A549 (cell line): ENCODE results near the gene ADK. TPM values are rescaled to one million over a fixed set of nuclear protein-coding genes. Genes with fewer than 3 reads are reported as not detected.

Experiments used
- ATAC-seq, 2 experiments: fragments of 200-7000 bp in 1 of 2; fragments of >200 bp in 1 of 2; cut with Nextera tagmentation in 1 of 2; cut with Tn5 transposase in 1 of 2; 3 replicates each; pipeline versions ENCODE4 v1.8.0 to v1.9.1; 2018 to 2020; ENCODE audit warnings: mild to moderate bottlenecking in 1 of 2, moderate library complexity in 1 of 2
- CTCF ChIA-PET: fragments of 300-600 bp; sonication (Branson Sonifier 250); formaldehyde crosslinking; extraction: SDS; loops from one replicate; lab custom pipeline; 2021; ENCODE audit warnings: antibody characterized with exemption, inconsistent platforms; lab: Yijun Ruan, JAX
- POLR2A ChIA-PET: fragments of 350-600 bp; formaldehyde crosslinking; extraction: SDS; loops from one replicate; lab custom pipeline; 2021; ENCODE audit warnings: antibody characterized with exemption, inconsistent platforms; lab: Yijun Ruan, JAX
- DNase-seq, 2 experiments: peaks; one replicate each; pipeline versions ENCODE4 v3.0.0 to v3.0.0-alpha.2; 2011 to 2016; ENCODE audit warnings: low read depth in 1 of 2, low spot score in 1 of 2
- FAIRE-seq: peaks from 2 replicates; lab custom pipeline; 2011; peaks lifted over from hg19 to GRCh38; lab: Jason Lieb, UNC
- H3K27ac ChIP-seq, 2 experiments: fragments of >200 bp; sonication (Bioruptor Twin); formaldehyde crosslinking; 3 replicates each; pipeline ENCODE4 v1.5.1; 2016 to 2017
- H3K4me1 ChIP-seq: fragments of >200 bp; sonication (Bioruptor Twin); formaldehyde crosslinking; 3 replicates; pipeline ENCODE4 v1.6.1; 2016
- H3K4me2 ChIP-seq: fragments of >200 bp; sonication (Bioruptor Twin); formaldehyde crosslinking; 3 replicates; pipeline ENCODE4 v1.6.1; 2016
- H3K4me3 ChIP-seq: fragments of >200 bp; sonication (Bioruptor Twin); formaldehyde crosslinking; 3 replicates; pipeline ENCODE4 v1.5.1; 2016
- H3K9me3 ChIP-seq: fragments of >200 bp; sonication (Bioruptor Twin); formaldehyde crosslinking; 3 replicates; pipeline ENCODE4 v1.6.1; 2016
- BHLHE40 ChIP-seq: IDR thresholded peaks from 2 replicates; pipeline ENCODE4 v1.6.1; 2012; ENCODE audit warnings: low read depth, low read length, inconsistent platforms
- CHD2 ChIP-seq: fragments of 150-350 bp; IDR thresholded peaks from 2 replicates; pipeline ENCODE4 v1.6.1; 2014; ENCODE audit warnings: low read length; ENCODE audit not compliant: partially characterized antibody
- CHD4 ChIP-seq: fragments of 200-600 bp; sonication (generic); IDR thresholded peaks from 2 replicates; pipeline ENCODE4 v1.6.1; 2016; ENCODE audit warnings: antibody characterized with exemption, mild to moderate bottlenecking, borderline replicate concordance
- EP300 ChIP-seq, 2 experiments: fragments of >200 bp; sonication (Bioruptor Twin); formaldehyde crosslinking; IDR thresholded peaks; 2 replicates in 1 of 2; 3 replicates in 1 of 2; pipeline ENCODE4 v1.6.1; 2016 to 2017
- FOSB ChIP-seq: fragments of 250-450 bp; sonication (Bioruptor Pico); IDR thresholded peaks from 2 replicates; pipeline ENCODE4 v1.5.0; 2020; ENCODE audit warnings: mild to moderate bottlenecking, moderate library complexity
- HOXA7 ChIP-seq: fragments of 250-450 bp; sonication (Bioruptor Pico); IDR thresholded peaks from 2 replicates; pipeline ENCODE4 v1.5.0; 2020; ENCODE audit warnings: mild to moderate bottlenecking, moderate library complexity
- HOXB13 ChIP-seq: fragments of 250-450 bp; sonication (Bioruptor Pico); IDR thresholded peaks from 2 replicates; pipeline ENCODE4 v1.5.0; 2020; ENCODE audit warnings: low read depth, mild to moderate bottlenecking, moderate library complexity
- HOXB5 ChIP-seq: fragments of 250-450 bp; sonication (Bioruptor Pico); IDR thresholded peaks from 2 replicates; pipeline ENCODE4 v1.5.0; 2020; ENCODE audit warnings: mild to moderate bottlenecking, moderate library complexity
- MAFK ChIP-seq: fragments of 450-650 bp; IDR thresholded peaks from 2 replicates; pipeline ENCODE4 v1.6.1; 2014; ENCODE audit not compliant: partially characterized antibody
- MYC ChIP-seq: IDR thresholded peaks from 2 replicates; pipeline ENCODE4 v1.6.1; 2012; ENCODE audit warnings: mild to moderate bottlenecking, inconsistent platforms, low read length, improper control_type of control experiment, borderline replicate concordance
- NPAS2 ChIP-seq: fragments of 250-450 bp; sonication (Bioruptor Pico); IDR thresholded peaks from 2 replicates; pipeline ENCODE4 v1.8.0; 2022; ENCODE audit warnings: mild to moderate bottlenecking, moderate library complexity, borderline replicate concordance
- NR3C1 ChIP-seq: fragments of >200 bp; sonication (Bioruptor Twin); formaldehyde crosslinking; IDR thresholded peaks from 3 replicates; pipeline ENCODE4 v1.6.1; 2017
- PHF8 ChIP-seq: fragments of 200-600 bp; sonication (generic); IDR thresholded peaks from 2 replicates; pipeline ENCODE4 v1.6.1; 2016; ENCODE audit warnings: low read depth, mild to moderate bottlenecking, antibody characterized with exemption, moderate library complexity, borderline replicate concordance
- POLR2A ChIP-seq: IDR thresholded peaks from 2 replicates; pipeline ENCODE4 v1.6.1; 2012; ENCODE audit warnings: mild to moderate bottlenecking, low read length
- REST ChIP-seq: fragments of 200-600 bp; sonication (generic); IDR thresholded peaks from 2 replicates; pipeline ENCODE4 v1.6.1; 2016; ENCODE audit warnings: antibody characterized with exemption, mild to moderate bottlenecking, moderate library complexity
- SREBF2 ChIP-seq: fragments of 450-650 bp; IDR thresholded peaks from 2 replicates; pipeline ENCODE4 v1.6.1; 2014; ENCODE audit warnings: mild to moderate bottlenecking, moderate library complexity
- ZC3H11A ChIP-seq: fragments of 450-650 bp; IDR thresholded peaks from 2 replicates; pipeline ENCODE4 v1.6.1; 2014; ENCODE audit warnings: antibody characterized with exemption, mild to moderate bottlenecking
- WGBS: methylation state at CpG from one replicate; pipeline ENCODE4 v1.1.6; 2017; ENCODE audit errors: missing lambda C conversion rate; 5-methylcytosine and 5-hydroxymethylcytosine counted together
- polyA plus RNA-seq, 4 experiments: library from polyadenylated mRNA; depleted of rRNA in 3 of 4; stranded (reverse); fragments of >200 nt; fragmentation: RNase III in 1 of 4; extraction: RNeasy Plus Mini Kit Qiagen cat#74134 plus additional on column Dnase treatment in 1 of 4; gene quantifications; 2 replicates in 3 of 4; 3 replicates in 1 of 4; pipeline ENCODE4 v1.2.3, GENCODE V29; 2011 to 2017
- TF ChIP-seq, protein P1 (sequence below): fragments of 250-450 bp; sonication (Bioruptor Pico); IDR thresholded peaks from 2 replicates; pipeline ENCODE4 v1.5.0; 2020; ENCODE audit warnings: low read depth, mild to moderate bottlenecking, moderate library complexity
- TF ChIP-seq, protein P2 (sequence below): IDR thresholded peaks from 2 replicates; pipeline ENCODE4 v1.6.1; 2012

Gene ADK
- polyA plus RNA-seq, 2 of the 4 experiments (the other 2 are of a cell fraction): 35.8 to 40.7 TPM

DNA sequence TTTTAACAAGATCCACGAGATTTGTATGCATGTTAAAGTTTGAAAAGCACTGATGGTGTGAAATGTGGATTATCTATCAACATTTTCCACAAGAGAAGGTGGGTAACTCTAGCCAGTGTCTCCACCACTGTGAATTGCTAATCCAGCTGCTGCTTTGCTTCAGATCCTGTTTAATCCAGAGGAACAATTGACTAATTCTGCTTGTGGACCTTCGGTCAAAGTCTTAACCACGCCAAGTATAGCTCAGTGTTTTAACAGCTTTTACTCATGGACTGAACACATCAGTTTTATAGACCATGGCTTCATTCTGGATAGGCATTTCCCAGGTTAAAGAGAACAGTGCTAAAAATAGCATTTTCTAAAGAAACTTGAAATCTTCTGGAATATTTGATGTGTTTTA lies 23.5 kb downstream of the ADK start:
- DNase-seq (no peak), ATAC-seq (no peak), FAIRE-seq (no peak)
- TF ChIP-seq MAFK (no peak), SREBF2 (no peak), BHLHE40 (no peak), CHD2 (no peak), POLR2A (no peak), ZC3H11A (no peak), HOXA7 (no peak), HOXB5 (CRISPR knock-in tag) (no peak), NPAS2 (CRISPR knock-in tag) (no peak), MYC (no peak), CHD4 (no peak), NR3C1 (no peak), HOXB13 (CRISPR knock-in tag) (no peak), EP300 (IDR thresholded peaks at IDR 0.05) (no peak)
- TF ChIP-seq, protein P1, sequence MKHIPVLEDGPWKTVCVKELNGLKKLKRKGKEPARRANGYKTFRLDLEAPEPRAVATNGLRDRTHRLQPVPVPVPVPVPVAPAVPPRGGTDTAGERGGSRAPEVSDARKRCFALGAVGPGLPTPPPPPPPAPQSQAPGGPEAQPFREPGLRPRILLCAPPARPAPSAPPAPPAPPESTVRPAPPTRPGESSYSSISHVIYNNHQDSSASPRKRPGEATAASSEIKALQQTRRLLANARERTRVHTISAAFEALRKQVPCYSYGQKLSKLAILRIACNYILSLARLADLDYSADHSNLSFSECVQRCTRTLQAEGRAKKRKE (CRISPR knock-in tag): no peak
- TF ChIP-seq, protein P2, sequence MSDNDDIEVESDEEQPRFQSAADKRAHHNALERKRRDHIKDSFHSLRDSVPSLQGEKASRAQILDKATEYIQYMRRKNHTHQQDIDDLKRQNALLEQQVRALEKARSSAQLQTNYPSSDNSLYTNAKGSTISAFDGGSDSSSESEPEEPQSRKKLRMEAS: no peak
- Histone ChIP-seq H3K4me3 (no peak overlapping the region), H3K27ac (no peak overlapping the region), H3K4me1 (peaks cover 23% of the 10 kb centered on the region), H3K4me2 (no peak overlapping the region), H3K9me3 (no peaks in the 10 kb centered on the region)
- CTCF ChIA-PET: interaction anchor here (0.8 to 1.2 kb wide), 2 partner anchors 39 to 258 kb away, joined by 3 read pairs; no protein-coding TSS in a partner anchor
- POLR2A ChIA-PET: no interaction called here
- 43% methylated on average over 3 of the region's 3 CpGs for WGBS

DNA sequence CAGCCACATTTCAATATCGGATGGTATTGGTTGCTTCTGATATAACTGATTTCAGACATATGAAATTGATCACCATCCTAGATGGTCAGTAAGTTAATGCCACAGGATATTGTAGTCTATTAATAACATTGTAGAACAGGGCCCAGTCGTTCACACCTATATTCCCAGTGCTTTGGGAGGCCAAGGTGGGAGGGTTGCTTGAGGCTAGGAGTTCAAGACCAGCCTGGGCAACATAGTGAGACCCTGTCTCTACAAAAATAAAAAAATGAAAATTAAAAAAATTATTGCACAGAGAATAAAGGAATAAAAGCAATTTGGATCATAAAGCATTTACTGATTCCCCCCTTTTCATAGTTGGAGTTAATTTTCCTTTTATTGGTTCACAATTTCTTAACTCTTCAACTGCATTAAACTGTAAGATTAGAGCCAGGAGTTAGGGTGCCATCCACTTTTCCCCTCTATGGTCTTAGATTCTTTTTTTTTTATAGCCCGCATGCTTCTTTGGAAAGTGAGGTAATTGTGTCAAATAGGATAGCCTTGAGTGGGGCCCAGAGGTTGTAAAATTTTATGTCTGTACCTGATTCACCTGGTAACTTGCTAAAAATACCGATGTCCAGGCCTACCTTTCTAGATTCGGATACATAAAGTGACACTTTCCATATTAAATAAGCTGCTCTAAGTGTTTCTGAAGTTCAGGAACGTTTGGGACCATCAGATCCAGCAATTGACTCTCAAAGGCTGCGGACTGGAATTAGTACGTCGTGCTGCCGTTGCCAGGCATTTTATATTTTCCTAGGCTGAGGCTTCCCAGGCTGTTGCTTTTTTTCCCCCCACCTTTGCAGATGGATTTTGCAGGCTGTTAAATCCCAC lies 24.7 kb downstream of the ADK start:
- POLR2A ChIA-PET: interaction anchor here (0.6 to 1.5 kb wide), 7 partner anchors 9 to 681 kb away, joined by 3 to 11 read pairs (median 4); partner anchors contain the start of genes ADK and AP3M1
- CTCF ChIA-PET: interaction anchor here (0.6 to 1.6 kb wide), 6 partner anchors 11 to 883 kb away, joined by 3 to 6 read pairs (median 3); no protein-coding TSS in a partner anchor
- Histone ChIP-seq H3K27ac (peak overlapping the region; percentile 77 to 86), H3K9me3 (no peaks in the 10 kb centered on the region), H3K4me3 (peak overlapping the region; percentile 67), H3K4me2 (peak overlapping the region; percentile 79), H3K4me1 (peaks cover 23% of the 10 kb centered on the region)
- DNase-seq (no peak), ATAC-seq (no peak; a peak in 1 of 6 replicates), FAIRE-seq (no peak)
- WGBS: 23% methylated on average over 10 of the region's 10 CpGs
- no peak for TF ChIP-seq EP300 (IDR thresholded peaks at IDR 0.05)
- TF ChIP-seq FOSB (CRISPR knock-in tag): no peak
- no peak for TF ChIP-seq REST
- TF ChIP-seq NPAS2 (CRISPR knock-in tag): no peak
- TF ChIP-seq HOXB5 (CRISPR knock-in tag): 0 out of 2 replicates have a peak, but pooled peaks have one; percentile 18
- TF ChIP-seq PHF8: peak; percentile 14; the same call in 1 of the 2 replicates
- TF ChIP-seq BHLHE40: no peak
